HG02970 (cell line): ENCODE measurements around the gene TMEM253.
A peak's percentile ranks its signal among the peaks of the same experiment; 100 is the strongest.

Source experiments
- ATAC-seq: cut with Tn5 transposase; IDR thresholded peaks from one replicate; pipeline ENCODE4 v1.9.1; 2021; ENCODE audit warnings: mild to moderate bottlenecking, moderate library complexity, moderate number of reproducible peaks; ENCODE audit not compliant: unreplicated experiment, low FRiP score

TMEM253 gene

DNA sequence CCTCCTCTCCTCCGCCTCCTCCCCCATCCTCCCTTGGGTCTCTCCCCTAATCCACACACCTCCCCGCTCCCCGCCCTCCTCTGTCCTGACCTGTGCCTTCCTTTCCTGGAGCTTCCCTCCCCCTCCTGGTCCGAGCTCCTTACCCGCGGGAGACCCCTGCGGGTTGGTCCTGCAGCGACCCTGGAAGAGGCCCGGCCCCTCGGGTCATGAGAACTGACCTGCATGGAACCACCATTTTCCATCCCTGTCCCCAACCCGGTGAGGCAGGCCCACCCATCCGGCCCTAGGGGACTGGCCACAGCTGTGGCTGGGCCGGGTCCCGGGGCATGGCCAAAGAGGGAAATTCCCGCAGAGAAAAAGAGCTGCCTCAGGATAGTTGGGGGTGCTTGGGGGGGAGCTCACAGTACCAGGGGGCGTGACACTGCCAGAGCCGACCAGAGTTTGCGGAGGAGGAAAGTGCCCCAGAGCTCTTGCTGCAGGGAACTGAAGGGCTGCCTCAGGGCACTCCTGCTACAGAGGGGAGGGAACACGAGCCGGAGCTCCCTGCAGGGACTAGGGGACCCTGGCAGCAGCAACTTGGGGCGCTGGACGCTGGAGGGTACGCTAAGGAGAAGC lies 30.1 kb upstream of the TMEM253 start:
- no peak for ATAC-seq

DNA sequence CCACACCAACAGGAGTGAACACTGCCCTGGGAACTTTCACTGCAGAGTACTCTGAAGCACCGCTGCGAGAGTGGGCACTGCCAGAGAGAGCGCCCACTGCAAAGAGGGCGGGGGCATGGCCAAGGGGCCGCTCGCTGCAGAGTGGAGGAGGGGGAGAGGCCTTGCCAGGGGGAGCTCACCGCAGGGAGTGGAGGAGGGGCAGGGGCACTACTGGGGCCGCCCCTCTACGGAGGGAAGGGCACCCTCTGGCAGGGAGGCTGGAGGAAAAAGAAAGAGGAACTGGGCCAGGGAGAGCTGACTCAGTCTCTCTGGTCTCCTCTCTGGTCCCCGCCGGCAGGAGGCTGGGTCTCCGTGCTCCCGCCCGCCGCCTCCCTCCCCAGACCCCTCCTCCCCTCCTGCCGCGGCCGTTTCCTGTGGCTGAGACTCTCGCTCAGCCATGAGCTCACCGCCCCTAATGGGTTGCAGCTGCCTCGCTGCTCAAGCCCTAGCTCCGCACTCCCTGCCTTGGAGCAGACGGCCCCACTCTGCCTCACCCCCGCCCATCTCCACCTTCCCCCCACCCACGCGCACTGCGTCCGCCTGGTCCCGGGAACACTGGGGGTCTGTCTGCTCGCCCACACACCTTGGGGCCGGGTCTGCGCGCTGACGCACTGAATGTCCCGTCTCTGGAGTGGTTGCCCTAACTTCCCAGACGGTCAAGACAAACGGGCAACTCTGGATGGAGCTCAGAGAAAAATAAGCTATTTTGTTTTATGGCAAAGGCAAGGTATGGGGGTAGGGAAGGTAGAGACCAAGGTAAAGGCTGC lies 29.4 kb upstream of the TMEM253 start:
- ATAC-seq = peak; percentile 61

DNA sequence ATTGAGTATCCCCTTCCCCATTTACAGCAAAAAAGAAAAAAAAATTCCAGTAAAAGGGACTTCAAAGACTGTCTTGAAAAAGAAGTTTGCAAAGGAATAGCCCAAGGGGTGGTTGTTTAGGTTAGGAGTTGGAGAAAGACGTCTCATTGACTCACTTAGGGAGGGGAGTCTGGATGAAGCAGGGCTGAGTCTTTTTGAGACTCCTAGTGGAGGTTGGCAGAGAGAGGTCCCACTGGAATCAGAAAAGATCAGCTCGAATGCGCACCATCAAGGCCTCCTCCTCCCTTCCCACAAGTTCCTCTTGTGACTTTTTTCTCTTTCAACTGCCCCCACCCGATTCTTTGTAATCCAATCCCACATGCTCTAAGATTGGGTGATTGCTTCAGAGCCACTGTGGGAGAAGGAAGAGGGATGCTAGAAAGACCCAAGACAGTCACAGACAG lies 28.8 kb upstream of the TMEM253 start:
- no peak for ATAC-seq

GRCh38 chr14:21072781-21073339 lies 28.0 kb upstream of the TMEM253 start:
- ATAC-seq = no peak

DNA sequence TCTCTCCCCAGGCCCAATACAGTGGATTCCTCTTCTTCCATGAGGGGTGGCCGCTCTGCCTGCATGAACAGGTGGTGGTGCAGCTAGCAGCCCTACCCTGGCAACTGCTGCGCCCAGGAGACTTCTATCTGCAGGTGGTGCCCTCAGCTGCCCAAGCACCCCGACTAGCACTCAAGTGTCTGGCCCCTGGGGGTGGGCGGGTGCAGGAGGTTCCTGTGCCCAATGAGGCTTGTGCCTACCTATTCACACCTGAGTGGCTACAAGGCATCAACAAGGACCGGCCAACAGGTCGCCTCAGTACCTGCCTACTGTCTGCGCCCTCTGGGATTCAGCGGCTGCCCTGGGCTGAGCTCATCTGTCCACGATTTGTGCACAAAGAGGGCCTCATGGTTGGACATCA lies 26.9 kb upstream of the TMEM253 start:
- no peak for ATAC-seq

- no peak for ATAC-seq
Measured at GRCh38 chr14:21074398-21075272, 26.2 kb upstream of the TMEM253 start.

- no peak for ATAC-seq
Measured at GRCh38 chr14:21075719-21076437, 25.0 kb upstream of the TMEM253 start.

DNA sequence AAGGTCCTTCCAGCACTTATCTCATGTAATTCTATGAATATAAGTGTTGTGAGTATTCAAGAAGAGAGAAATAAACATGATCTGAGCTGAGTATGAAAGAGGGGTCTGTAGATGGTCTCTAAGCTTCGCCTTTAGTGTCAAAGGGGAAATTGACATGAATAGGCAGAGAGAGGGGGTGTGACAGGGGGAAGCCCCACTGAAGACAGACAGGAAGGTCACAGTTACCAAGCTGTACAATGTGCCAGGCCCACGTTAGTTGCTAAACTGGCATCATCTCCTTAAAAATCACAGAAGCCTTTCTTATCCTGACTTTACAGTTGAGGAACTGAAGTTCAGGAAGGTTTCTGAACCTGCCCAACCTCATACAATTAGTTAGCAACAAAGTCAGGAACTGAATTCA lies 23.2 kb upstream of the TMEM253 start:
- no peak for ATAC-seq

GRCh38 chr14:21078287-21078686 lies 22.6 kb upstream of the TMEM253 start:
- ATAC-seq = no peak

DNA sequence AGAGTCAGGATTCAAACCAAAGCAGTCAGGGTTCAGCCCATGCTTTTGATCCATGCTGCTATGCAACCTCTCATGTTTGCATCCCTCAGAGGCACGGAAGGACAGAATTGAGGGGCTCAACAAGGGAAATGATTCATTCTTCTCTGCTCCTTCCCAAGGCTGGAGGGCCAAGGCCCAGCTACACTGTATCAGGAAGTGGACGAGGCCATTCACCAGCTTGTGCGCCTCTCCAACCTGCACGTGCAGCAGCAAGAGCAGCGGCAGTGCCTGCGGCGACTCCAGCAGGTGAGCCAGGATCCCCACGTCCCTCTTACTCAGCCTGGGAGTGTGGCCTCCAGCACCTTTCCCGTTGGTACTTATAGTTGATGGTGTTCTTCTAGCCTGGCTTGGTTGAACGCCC lies 22.1 kb upstream of the TMEM253 start:
- ATAC-seq = no peak

GRCh38 chr14:21081521-21082142 lies 19.2 kb upstream of the TMEM253 start:
- no peak for ATAC-seq

- ATAC-seq = no peak
Measured at GRCh38 chr14:21083565-21084325, 17.1 kb upstream of the TMEM253 start.

DNA sequence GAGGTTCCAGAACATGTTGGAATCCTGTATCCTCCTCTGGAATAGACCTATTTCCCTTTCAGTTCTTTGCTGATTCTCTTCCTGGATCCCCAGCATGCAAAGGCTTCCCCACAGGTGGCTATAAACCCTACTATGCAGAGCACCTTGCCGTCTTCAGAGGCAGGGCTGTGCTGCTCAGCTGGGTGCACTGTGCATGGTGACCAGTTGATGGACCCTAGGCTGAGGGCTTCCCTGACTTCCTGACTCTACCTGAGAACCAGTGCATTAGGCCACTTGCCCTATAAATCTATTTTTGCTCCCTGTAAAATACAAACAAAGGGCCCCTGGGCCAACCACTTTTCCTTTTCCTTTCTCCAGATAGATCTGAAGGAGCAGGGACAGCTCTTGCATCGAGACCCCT lies 16.5 kb upstream of the TMEM253 start:
- no peak for ATAC-seq

DNA sequence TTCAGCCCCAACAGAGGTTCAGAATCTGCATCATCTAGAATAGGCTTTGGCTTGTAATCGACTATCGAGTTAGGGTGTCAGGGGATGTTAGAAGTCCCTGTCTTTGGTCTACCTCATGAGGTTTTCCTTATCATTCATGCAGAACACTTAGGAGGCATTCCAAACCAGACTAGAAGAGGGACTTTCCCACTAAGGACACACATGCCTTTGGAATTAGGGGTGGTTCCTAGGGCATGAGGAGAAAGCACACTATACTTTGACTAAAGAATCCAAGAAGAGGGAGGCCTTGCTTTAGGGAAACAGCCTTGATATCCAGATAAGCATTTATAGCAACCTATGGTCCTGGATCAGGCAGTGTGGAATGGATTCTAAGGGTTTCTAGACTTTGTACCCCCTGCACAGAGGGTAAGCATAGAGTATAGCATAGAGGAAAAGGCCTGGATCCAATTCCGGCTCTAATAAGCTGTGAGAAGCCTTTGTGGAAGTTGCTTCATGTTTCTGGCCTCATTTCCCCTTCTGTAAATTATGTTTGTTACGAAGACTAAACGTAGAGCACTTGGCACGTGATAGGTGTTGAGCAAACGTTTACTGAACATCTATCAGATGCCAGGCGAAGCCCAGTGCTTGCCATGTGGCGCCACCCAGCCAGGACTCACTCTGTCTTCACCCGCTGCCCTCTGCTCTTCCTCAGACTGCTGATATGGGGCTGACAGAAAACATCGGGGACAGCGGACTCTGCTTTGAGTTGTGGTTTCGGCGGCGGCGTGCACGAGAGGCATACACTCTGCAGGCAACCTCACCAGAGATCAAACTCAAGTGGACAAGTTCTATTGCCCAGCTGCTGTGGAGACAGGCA lies 15.6 kb upstream of the TMEM253 start:
- no peak for ATAC-seq

- ATAC-seq = no peak
Measured at GRCh38 chr14:21086908-21087293, 14.0 kb upstream of the TMEM253 start.

DNA sequence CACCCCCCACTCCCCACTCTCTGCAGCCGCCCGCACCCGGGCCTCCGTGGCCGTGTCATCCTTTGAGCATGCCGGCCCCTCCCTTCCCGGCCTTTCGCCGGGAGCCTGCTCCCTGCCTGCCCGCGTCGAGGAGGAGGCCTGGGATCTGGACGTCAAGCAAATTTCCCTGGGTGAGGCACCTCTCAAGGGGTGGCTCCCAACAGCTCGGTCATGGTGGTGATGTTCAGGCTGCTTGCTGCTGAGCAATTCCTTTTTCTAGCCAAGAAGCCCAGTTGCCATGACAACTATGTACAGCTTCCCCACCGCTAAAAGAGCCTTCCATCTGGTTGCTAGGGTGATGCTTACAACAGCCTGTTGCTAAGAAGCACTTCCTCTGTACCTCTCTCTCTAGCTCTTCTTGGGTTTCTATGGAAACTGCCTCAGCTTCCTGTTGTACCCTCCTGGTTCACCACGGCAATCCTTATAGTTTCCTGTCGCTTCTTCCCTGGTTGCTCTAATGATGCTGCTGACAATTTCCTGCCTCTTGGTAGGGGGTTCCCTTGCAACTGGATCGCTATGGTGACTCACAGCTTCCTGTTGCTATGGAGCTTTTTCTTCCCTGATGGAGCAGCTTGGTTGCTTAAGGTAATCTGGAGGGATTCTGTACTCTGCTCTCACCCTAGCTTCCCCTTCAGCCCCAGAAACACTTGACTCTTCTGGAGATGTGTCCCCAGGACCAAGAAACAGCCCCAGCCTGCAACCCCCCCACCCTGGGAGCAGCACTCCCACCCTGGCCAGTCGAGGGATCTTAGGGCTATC lies 13.4 kb upstream of the TMEM253 start:
- ATAC-seq = no peak

DNA sequence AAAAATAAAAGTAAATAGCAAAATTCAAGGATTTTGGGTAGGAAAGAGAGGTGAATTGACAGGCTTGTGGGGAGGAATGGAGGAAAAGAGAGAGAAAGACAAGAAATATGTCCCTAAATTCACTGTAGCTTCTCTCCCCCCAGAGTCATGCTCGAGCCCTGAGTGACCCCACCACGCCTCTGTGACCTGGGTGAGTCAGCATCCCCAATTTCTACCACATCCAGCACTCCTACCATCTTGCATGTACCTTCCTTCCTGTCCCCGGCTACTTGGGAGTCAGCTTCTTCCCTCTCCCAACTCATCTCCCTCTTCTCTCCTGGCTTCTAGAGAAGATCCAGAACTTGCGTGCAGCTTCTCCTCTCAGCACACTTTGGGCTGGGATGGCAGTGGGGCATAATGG lies 12.2 kb upstream of the TMEM253 start:
- ATAC-seq = no peak
